ENCODE measurements around the gene ANKRD53. TPM values are rescaled to one million over a fixed set of nuclear protein-coding genes. Genes with fewer than 3 reads are reported as not detected.

Gene ANKRD53
- total RNA-seq, 1 experiment from 2014 or later: not detected

GRCh38 chr2:70964133-70964532, 14.3 kb upstream of the ANKRD53 start:
- H3K9ac ChIP-seq (ENCODE audit: low read length): no peak overlapping the region

More at GRCh38 chr2:70964133-70964532, 14.3 kb upstream of the ANKRD53 start:
- TF ChIP-seq TCF7L2 (IDR thresholded peaks at IDR 0.05; ENCODE audit: borderline replicate concordance, extremely low read depth, insufficient read depth, insufficient read length) (no peak), ELF1 (IDR thresholded peaks at IDR 0.05; ENCODE audit: borderline replicate concordance, low read depth) (no peak), SP1 (IDR thresholded peaks at IDR 0.05; ENCODE audit: low read depth) (no peak), ZNF274 (IDR thresholded peaks at IDR 0.05; ENCODE audit: low read depth, low read length) (no peak), ZBTB33 (IDR thresholded peaks at IDR 0.05; ENCODE audit: extremely low read depth, insufficient replicate concordance, low read length) (no peak), ATF3 (IDR thresholded peaks at IDR 0.05) (no peak), POLR2AphosphoS5 (IDR thresholded peaks at IDR 0.05; ENCODE audit: low read depth, low read length) (no peak), YY1 (IDR thresholded peaks at IDR 0.05; ENCODE audit: extremely low read depth, insufficient replicate concordance, low read depth, low read length) (no peak), CBX3 (IDR thresholded peaks at IDR 0.05; ENCODE audit: low read depth) (no peak), JUND (IDR thresholded peaks at IDR 0.05) (no peak), ZFX (IDR thresholded peaks at IDR 0.05) (no peak), EZH2phosphoT487 (IDR thresholded peaks at IDR 0.05; ENCODE audit: borderline replicate concordance) (no peak), CEBPB (IDR thresholded peaks at IDR 0.05; ENCODE audit: low read depth) (no peak), POLR2A (IDR thresholded peaks at IDR 0.05; ENCODE audit: borderline replicate concordance, extremely low read depth, insufficient read depth, insufficient read length) (no peak)
- TF ChIP-seq, protein P1, sequence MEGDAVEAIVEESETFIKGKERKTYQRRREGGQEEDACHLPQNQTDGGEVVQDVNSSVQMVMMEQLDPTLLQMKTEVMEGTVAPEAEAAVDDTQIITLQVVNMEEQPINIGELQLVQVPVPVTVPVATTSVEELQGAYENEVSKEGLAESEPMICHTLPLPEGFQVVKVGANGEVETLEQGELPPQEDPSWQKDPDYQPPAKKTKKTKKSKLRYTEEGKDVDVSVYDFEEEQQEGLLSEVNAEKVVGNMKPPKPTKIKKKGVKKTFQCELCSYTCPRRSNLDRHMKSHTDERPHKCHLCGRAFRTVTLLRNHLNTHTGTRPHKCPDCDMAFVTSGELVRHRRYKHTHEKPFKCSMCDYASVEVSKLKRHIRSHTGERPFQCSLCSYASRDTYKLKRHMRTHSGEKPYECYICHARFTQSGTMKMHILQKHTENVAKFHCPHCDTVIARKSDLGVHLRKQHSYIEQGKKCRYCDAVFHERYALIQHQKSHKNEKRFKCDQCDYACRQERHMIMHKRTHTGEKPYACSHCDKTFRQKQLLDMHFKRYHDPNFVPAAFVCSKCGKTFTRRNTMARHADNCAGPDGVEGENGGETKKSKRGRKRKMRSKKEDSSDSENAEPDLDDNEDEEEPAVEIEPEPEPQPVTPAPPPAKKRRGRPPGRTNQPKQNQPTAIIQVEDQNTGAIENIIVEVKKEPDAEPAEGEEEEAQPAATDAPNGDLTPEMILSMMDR (IDR thresholded peaks at IDR 0.05 in 2 of 3, conservative IDR thresholded peaks at IDR 0.05 in 1 of 3; ENCODE audit: borderline replicate concordance in 1 of 3, insufficient read depth in 1 of 3, low read depth in 2 of 3, low read length in 2 of 3): no peak
- TF ChIP-seq, protein P2, sequence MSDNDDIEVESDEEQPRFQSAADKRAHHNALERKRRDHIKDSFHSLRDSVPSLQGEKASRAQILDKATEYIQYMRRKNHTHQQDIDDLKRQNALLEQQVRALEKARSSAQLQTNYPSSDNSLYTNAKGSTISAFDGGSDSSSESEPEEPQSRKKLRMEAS (IDR thresholded peaks at IDR 0.05): no peak
- BruUV-seq (replicated peaks): no TSS peak
- no peak for ATAC-seq
- Histone ChIP-seq H3K9me2 (ENCODE audit: insufficient read depth) (no peaks in the 10 kb centered on the region), H3K9me3 (ENCODE audit: control insufficient read depth in 1 of 2, insufficient read depth in 1 of 2, low read depth in 1 of 2, low read length in 2 of 2) (no peaks in the 10 kb centered on the region), H3K27ac (ENCODE audit: low read depth, low read length) (no peak overlapping the region), H2AFZ (ENCODE audit: low read depth, low read length, poor library complexity, severe bottlenecking) (no peak overlapping the region), H3K36me3 (ENCODE audit: control insufficient read depth in 1 of 2, insufficient read depth in 2 of 2, low read length in 2 of 2) (no peaks in the 10 kb centered on the region), H3K27me3 (ENCODE audit: insufficient read depth, low read length) (no peaks in the 10 kb centered on the region), H4K20me1 (ENCODE audit: insufficient read depth) (no peaks in the 10 kb centered on the region), H3K4me1 (ENCODE audit: control insufficient read depth in 1 of 2, insufficient read depth in 2 of 2, low read length in 2 of 2) (peaks cover 4 to 12% of the 10 kb centered on the region in 2 experiments; a peak in 3 of 4 replicates), H3K4me2 (ENCODE audit: low read length) (no peak overlapping the region), H3K79me2 (ENCODE audit: insufficient read depth, low read length) (no peaks in the 10 kb centered on the region), H3K4me3 (replicated peaks in 1 of 2; ENCODE audit: low read depth in 1 of 2, low read length in 2 of 2) (no peak overlapping the region)
- ChIA-PET POLR2A (interaction anchor here (0.7 kb wide), 1 partner anchor 21 kb away, joined by 4 read pairs; no protein-coding TSS in a partner anchor), RAD21 (ENCODE audit: low non-redundant PET in 1 of 2, low total read pairs in 2 of 2, uncharacterized antibody in 2 of 2, unreplicated experiment in 2 of 2) (no interaction called here), CTCF (interaction anchor here (0.6 to 4.0 kb wide), 5 partner anchors 10 to 175 kb away, joined by 3 to 26 read pairs (median 3); no protein-coding TSS in a partner anchor)
- no peak for DNase-seq (ENCODE audit: low read depth, low spot score)
- intact Hi-C loops (cut with micrococcal nuclease): no loop called here

Measured in HCT116 (cell line).